T-cell (primary cell): Measurements from ENCODE around the gene EVI5L. TPM values are rescaled to one million over a fixed set of nuclear protein-coding genes. Genes with fewer than 3 reads are reported as not detected.

Experiments
- ATAC-seq, 4 experiments: fragments of 200-7000 bp in 3 of 4; fragments of 150-1000 bp in 1 of 4; cut with Tn5 transposase; replicated peaks in 1 of 4; 1 replicate in 3 of 4; 2 replicates in 1 of 4; pipeline ENCODE4 v1.10.0; 2021; ENCODE audit warnings: moderate library complexity in 3 of 4, mild to moderate bottlenecking in 2 of 4, moderate number of reproducible peaks in 1 of 4
- CTCF ChIA-PET, 2 donors: fragments of 300-600 bp; sonication (Branson Sonifier 250); formaldehyde crosslinking; loops; one replicate each; lab custom pipeline; 2022; ENCODE audit warnings: antibody characterized with exemption in 2 of 2; lab: Charles Lee
- POLR2A ChIA-PET, 2 donors: fragments of 300-600 bp; sonication (Branson Sonifier 250); formaldehyde crosslinking; loops; one replicate each; lab custom pipeline; 2022; ENCODE audit warnings: antibody characterized with exemption in 2 of 2; lab: Charles Lee
- DNase-seq, 35 experiments: peaks; one replicate each; pipeline versions ENCODE4 v3.0.0 to v3.0.0-alpha.2; 2013 to 2023
- H3K27ac ChIP-seq: one replicate; pipeline ENCODE4 v1.5.1; 2013; ENCODE audit warnings: low read length
- H3K27me3 ChIP-seq, 2 experiments: replicated peaks in 1 of 2; 1 replicate in 1 of 2; 2 replicates in 1 of 2; pipeline versions ENCODE4 v1.6.1 to v1.7.0; 2013; ENCODE audit warnings: low read length in 1 of 2, mixed read lengths in 1 of 2; ENCODE audit not compliant: control insufficient read depth in 2 of 2, insufficient read depth in 2 of 2; ENCODE audit errors: extremely low read depth in 1 of 2
- H3K36me3 ChIP-seq, 2 donors: 1 replicate in 1 of 2; 2 replicates in 1 of 2; pipeline versions ENCODE4 v1.6.1 to v1.7.0; 2013; ENCODE audit warnings: low read length in 1 of 2; ENCODE audit not compliant: control insufficient read depth in 2 of 2, insufficient read depth in 1 of 2; ENCODE audit errors: extremely low read depth in 1 of 2
- H3K4me1 ChIP-seq, 2 experiments: 1 replicate in 1 of 2; 2 replicates in 1 of 2; pipeline versions ENCODE4 v1.6.1 to v1.7.0; 2013; ENCODE audit warnings: low read length in 2 of 2, mixed read lengths in 1 of 2; ENCODE audit not compliant: insufficient read depth in 2 of 2, control insufficient read depth in 1 of 2; ENCODE audit errors: extremely low read depth in 1 of 2
- H3K4me3 ChIP-seq, 2 donors: 1 replicate in 1 of 2; 2 replicates in 1 of 2; pipeline versions ENCODE4 v1.5.1 to v1.7.0; 2013; ENCODE audit warnings: mild to moderate bottlenecking in 2 of 2, low read length in 1 of 2, moderate library complexity in 1 of 2; ENCODE audit not compliant: control insufficient read depth in 1 of 2; ENCODE audit errors: extremely low read depth in 1 of 2
- H3K9me3 ChIP-seq: 2 replicates; pipeline ENCODE4 v1.7.0; 2013
- H3K27ac Mint-ChIP-seq, 2 donors: one replicate each; pipeline ENCODE4 v1.8.0; 2020 to 2021; ENCODE audit warnings: mild to moderate bottlenecking in 2 of 2, mixed read lengths in 2 of 2
- H3K27me3 Mint-ChIP-seq, 2 donors: one replicate each; pipeline ENCODE4 v1.8.0; 2021 to 2022; ENCODE audit warnings: mixed read lengths in 2 of 2
- H3K36me3 Mint-ChIP-seq: one replicate; pipeline ENCODE4 v1.8.0; 2021; ENCODE audit warnings: mixed read lengths
- H3K4me1 Mint-ChIP-seq, 3 donors: one replicate each; pipeline ENCODE4 v1.8.0; 2020 to 2022; ENCODE audit warnings: mixed read lengths in 3 of 3, mild to moderate bottlenecking in 1 of 3
- H3K4me3 Mint-ChIP-seq, 3 donors: one replicate each; pipeline ENCODE4 v1.8.0; 2020 to 2022; ENCODE audit warnings: mild to moderate bottlenecking in 3 of 3, mixed read lengths in 3 of 3, moderate library complexity in 3 of 3
- H3K9me3 Mint-ChIP-seq, 3 donors: one replicate each; pipeline ENCODE4 v1.8.0; 2020 to 2022; ENCODE audit warnings: mixed read lengths in 3 of 3
- WGBS: methylation state at CpG from one replicate; pipeline ENCODE4 v1.1.5; 2013; ENCODE audit warnings: missing lambda C conversion rate; ENCODE audit not compliant: insufficient coverage; 5-methylcytosine and 5-hydroxymethylcytosine counted together
- total RNA-seq, 35 experiments: library from RNA in 6 of 35; stranded (reverse) in 6 of 35; fragments of 120-200 nt in 1 of 35; gene quantifications; one replicate each; pipeline versions ENCODE4 v1.2.1 to v1.2.4 and lab custom pipeline; 2013 to 2026

The EVI5L gene
- total RNA-seq, 5 donors from 2014 or later (not counting 1 experiment from before 2014, with no cell fraction given), result 9.6 to 15.1 (median 13.7) TPM

- H3K36me3 Mint-ChIP-seq, result no peaks in the 10 kb centered on the region
- H3K9me3 Mint-ChIP-seq, result no peaks in the 10 kb centered on the region
- Histone ChIP-seq H3K27ac (no peak overlapping the region), H3K4me3 (peak overlapping the region; percentile 17 to 64), H3K9me3 (no peaks in the 10 kb centered on the region), H3K27me3 (peaks cover 0 to 51% of the 10 kb centered on the region in 2 experiments), H3K36me3 (no peaks in the 10 kb centered on the region), H3K4me1 (peaks cover 2 to 46% of the 10 kb centered on the region in 2 experiments)
- POLR2A ChIA-PET, result interaction anchor here in 1 of 2 donors (0.6 kb wide), 1 partner anchor 378 kb away, joined by 6 read pairs; no protein-coding TSS in a partner anchor
- no peak overlapping the region for H3K27ac Mint-ChIP-seq
- DNase-seq, result no peak
- peak in 1 of 4 experiments; percentile 24 for ATAC-seq
- H3K27me3 Mint-ChIP-seq, result peaks cover 13 to 19% of the 10 kb centered on the region in 2 donors
- CTCF ChIA-PET, result no interaction called here
- H3K4me3 Mint-ChIP-seq, result peak overlapping the region; percentile 29 to 67 (median 50)
- peaks cover 23 to 28% (median 26%) of the 10 kb centered on the region in 3 donors for H3K4me1 Mint-ChIP-seq
- WGBS, result 44% methylated on average over 8 of the region's 12 CpGs
These were observed 44.9 kb downstream of the EVI5L start for GRCh38 chr19:7874897-7875273.

- CTCF ChIA-PET, result interaction anchor here in 1 of 2 donors (0.6 kb wide), 1 partner anchor 258 kb away, joined by 3 read pairs; no protein-coding TSS in a partner anchor
- POLR2A ChIA-PET, result no interaction called here
- DNase-seq (no peak), ATAC-seq (no peak)
- H3K27me3 Mint-ChIP-seq, result peaks cover 3 to 12% of the 10 kb centered on the region in 2 donors
- Histone ChIP-seq H3K27me3 (peaks cover 0 to 33% of the 10 kb centered on the region in 2 experiments), H3K9me3 (no peaks in the 10 kb centered on the region), H3K36me3 (no peaks in the 10 kb centered on the region), H3K4me3 (no peak overlapping the region), H3K4me1 (peaks cover 2 to 23% of the 10 kb centered on the region in 2 experiments), H3K27ac (no peak overlapping the region)
- H3K27ac Mint-ChIP-seq, result no peak overlapping the region
- H3K4me3 Mint-ChIP-seq, result peak overlapping the region in 1 of 3 donors; percentile 1
- 97% methylated on average over 5 of the region's 6 CpGs for WGBS
- H3K4me1 Mint-ChIP-seq, result peaks cover 0 to 13% (median 12%) of the 10 kb centered on the region in 3 donors
- no peaks in the 10 kb centered on the region for H3K36me3 Mint-ChIP-seq
- H3K9me3 Mint-ChIP-seq, result no peaks in the 10 kb centered on the region
These were observed 47.3 kb downstream of the EVI5L start for GRCh38 chr19:7877249-7877836.

GRCh38 chr19:7879111-7879807 lies 49.2 kb downstream of the EVI5L start:
- H3K4me3 Mint-ChIP-seq, result no peak overlapping the region
- no peaks in the 10 kb centered on the region for H3K9me3 Mint-ChIP-seq
- no peaks in the 10 kb centered on the region for H3K36me3 ChIP-seq
- ATAC-seq, result no peak
- ChIA-PET CTCF (no interaction called here), POLR2A (no interaction called here)
- peaks cover 0 to 3% of the 10 kb centered on the region in 2 donors for H3K27me3 Mint-ChIP-seq
- H3K27ac Mint-ChIP-seq, result no peak overlapping the region
- H3K4me1 ChIP-seq, result peaks cover 2 to 8% of the 10 kb centered on the region in 2 experiments
- peaks cover 0 to 7% (median 4%) of the 10 kb centered on the region in 3 donors for H3K4me1 Mint-ChIP-seq
- DNase-seq, result no peak
- no peaks in the 10 kb centered on the region for H3K36me3 Mint-ChIP-seq
- WGBS, result 86% methylated on average over 10 of the region's 18 CpGs
- H3K4me3 ChIP-seq, result no peak overlapping the region
- no peak overlapping the region for H3K27ac ChIP-seq
- H3K27me3 ChIP-seq, result peaks cover 0 to 16% of the 10 kb centered on the region in 2 experiments
- no peaks in the 10 kb centered on the region for H3K9me3 ChIP-seq

GRCh38 chr19:7879836-7880235 lies 49.8 kb downstream of the EVI5L start:
- H3K27me3 ChIP-seq, result peaks cover 0 to 10% of the 10 kb centered on the region in 2 experiments
- H3K9me3 Mint-ChIP-seq, result no peaks in the 10 kb centered on the region
- H3K27ac Mint-ChIP-seq, result no peak overlapping the region
- ATAC-seq (no peak), DNase-seq (no peak)
- H3K9me3 ChIP-seq, result no peaks in the 10 kb centered on the region
- H3K27me3 Mint-ChIP-seq, result peaks cover 0 to 3% of the 10 kb centered on the region in 2 donors
- ChIA-PET CTCF (no interaction called here), POLR2A (no interaction called here)
- H3K4me1 Mint-ChIP-seq, result peaks cover 0 to 3% (median under 1%) of the 10 kb centered on the region in 3 donors
- H3K27ac ChIP-seq, result no peak overlapping the region
- H3K36me3 ChIP-seq, result no peaks in the 10 kb centered on the region
- H3K4me3 Mint-ChIP-seq, result no peak overlapping the region
- H3K4me1 ChIP-seq, result peaks cover 1 to 2% of the 10 kb centered on the region in 2 experiments
- no peaks in the 10 kb centered on the region for H3K36me3 Mint-ChIP-seq
- no peak overlapping the region for H3K4me3 ChIP-seq
- 96% methylated on average over 9 of the region's 19 CpGs for WGBS

- ChIA-PET CTCF (interaction anchor here in 1 of 2 donors (0.7 kb wide), 1 partner anchor 21 kb away, joined by 5 read pairs; no protein-coding TSS in a partner anchor), POLR2A (no interaction called here)
- Mint-ChIP-seq H3K9me3 (no peaks in the 10 kb centered on the region), H3K4me1 (no peaks in the 10 kb centered on the region), H3K36me3 (no peaks in the 10 kb centered on the region), H3K4me3 (no peak overlapping the region), H3K27ac (no peak overlapping the region), H3K27me3 (peaks cover 0 to 4% of the 10 kb centered on the region in 2 donors)
- H3K4me3 ChIP-seq, result no peak overlapping the region
- H3K9me3 ChIP-seq, result no peaks in the 10 kb centered on the region
- 87% methylated on average over 1 of the region's 3 CpGs for WGBS
- H3K27me3 ChIP-seq, result peaks cover 0 to 15% of the 10 kb centered on the region in 2 experiments
- ATAC-seq, result no peak
- no peak overlapping the region for H3K27ac ChIP-seq
- H3K4me1 ChIP-seq, result no peaks in the 10 kb centered on the region
- H3K36me3 ChIP-seq, result no peaks in the 10 kb centered on the region
- no peak for DNase-seq
These were observed 51.9 kb downstream of the EVI5L start for GRCh38 chr19:7881910-7882309.

- no peak for DNase-seq
- ATAC-seq, result no peak
- Mint-ChIP-seq H3K9me3 (no peaks in the 10 kb centered on the region), H3K27ac (no peak overlapping the region), H3K4me1 (no peaks in the 10 kb centered on the region), H3K27me3 (peaks cover 0 to 11% of the 10 kb centered on the region in 2 donors), H3K4me3 (no peak overlapping the region), H3K36me3 (no peaks in the 10 kb centered on the region)
- Histone ChIP-seq H3K9me3 (no peaks in the 10 kb centered on the region), H3K27me3 (peaks cover 0 to 25% of the 10 kb centered on the region in 2 experiments), H3K27ac (no peak overlapping the region), H3K36me3 (no peaks in the 10 kb centered on the region), H3K4me3 (no peak overlapping the region), H3K4me1 (peaks cover 0 to 2% of the 10 kb centered on the region in 2 experiments)
- ChIA-PET CTCF (interaction anchor here (0.6 to 0.7 kb wide), 2 partner anchors 14 to 21 kb away, joined by 3 to 4 read pairs; no protein-coding TSS in a partner anchor), POLR2A (no interaction called here)
- 100% methylated on average over 2 of the region's 4 CpGs for WGBS
These were observed 53.1 kb downstream of the EVI5L start for GRCh38 chr19:7883105-7883504.
